K562 (cell line): ENCODE results near the gene ADGRG1. TPM values are rescaled to one million over a fixed set of nuclear protein-coding genes. Genes with fewer than 3 reads are reported as not detected.

Experiments
- ARID2 ChIP-seq: fragments of 450-650 bp; IDR thresholded peaks from 2 replicates; pipeline ENCODE4 v1.6.1; 2017; ENCODE audit warnings: antibody characterized with exemption, mild to moderate bottlenecking
- EWSR1 ChIP-seq: fragments of 450-650 bp; IDR thresholded peaks from 2 replicates; pipeline ENCODE4 v1.6.1; 2018; ENCODE audit warnings: borderline replicate concordance, mild to moderate bottlenecking, low read depth, moderate library complexity; ENCODE audit not compliant: partially characterized antibody
- NCOR1 ChIP-seq: fragments of 450-650 bp; IDR thresholded peaks from 2 replicates; pipeline ENCODE4 v1.6.1; 2016; ENCODE audit warnings: mild to moderate bottlenecking, moderate library complexity
- SIN3A ChIP-seq, 2 experiments: fragments of 150-350 bp in 1 of 2; IDR thresholded peaks; 2 replicates each; pipeline ENCODE4 v1.6.1; 2011 to 2016; ENCODE audit warnings: borderline replicate concordance in 2 of 2, low read depth in 2 of 2, low read length in 2 of 2, mild to moderate bottlenecking in 2 of 2, moderate library complexity in 2 of 2; ENCODE audit not compliant: control insufficient read depth in 1 of 2
- ZC3H4 ChIP-seq: sonication (generic); formaldehyde crosslinking; IDR thresholded peaks from 2 replicates; pipeline ENCODE4 v1.9.0; 2021; ENCODE audit warnings: missing genetic modification reagents, borderline replicate concordance
- ZNF217 ChIP-seq: sonication (generic); formaldehyde crosslinking; IDR thresholded peaks from 2 replicates; pipeline ENCODE4 v1.8.0; 2022; ENCODE audit warnings: mild to moderate bottlenecking, missing genetic modification reagents
- ZNF282 ChIP-seq: sonication (generic); formaldehyde crosslinking; IDR thresholded peaks from 2 replicates; pipeline ENCODE4 v1.8.1; 2023; ENCODE audit warnings: missing genetic modification reagents
- ZNF696 ChIP-seq: fragments of 250-450 bp; sonication (Bioruptor Pico); conservative IDR thresholded peaks from 2 replicates; pipeline ENCODE4 v1.4.0; 2020; ENCODE audit warnings: mild to moderate bottlenecking, moderate library complexity
- polyA plus RNA-seq, 8 experiments: library from polyadenylated mRNA; depleted of rRNA in 4 of 8; stranded (reverse) in 5 of 8; unstranded in 3 of 8; fragments of >200 nt; fragmentation: Nextera tagmentation in 2 of 8; fragmentation: Illumina TruSeq in 1 of 8; extraction: Ambion mirVana in 2 of 8; extraction: Trizol in 1 of 8; gene quantifications; 2 replicates each; pipeline versions ENCODE4 v1.2.1 to v1.2.3, GENCODE V29; 2011 to 2014; ENCODE audit warnings: inconsistent platforms in 1 of 8, missing spikeins in 1 of 8
- total RNA-seq, 7 experiments: library from RNA; depleted of rRNA in 6 of 7; stranded (reverse); fragments of >200 nt in 6 of 7; fragmentation: Illumina TruSeq in 2 of 7; extraction: Trizol in 2 of 7; gene quantifications; 2 replicates each; pipeline versions ENCODE4 v1.2.1 to v1.2.3, GENCODE V29; 2011 to 2021; ENCODE audit warnings: low replicate concordance in 1 of 7
- TF ChIP-seq, protein P1 (sequence below): sonication (generic); formaldehyde crosslinking; IDR thresholded peaks from 2 replicates; pipeline ENCODE4 v1.8.1; 2023; ENCODE audit warnings: mild to moderate bottlenecking, missing genetic modification reagents
- TF ChIP-seq, protein P2 (sequence below): fragments of 200-600 bp; sonication (generic); IDR thresholded peaks from one replicate; pipeline ENCODE4 v1.6.1; 2012; ENCODE audit warnings: mild to moderate bottlenecking, low read depth, low read length, inconsistent platforms
- TF ChIP-seq, protein P3 (sequence below): fragments of 450-650 bp; IDR thresholded peaks from 2 replicates; pipeline ENCODE4 v1.6.1; 2014; ENCODE audit warnings: low read depth, mild to moderate bottlenecking, moderate library complexity, borderline replicate concordance

The ADGRG1 gene
- total and polyA plus RNA-seq, 9 of the 15 experiments (the other 6 are each of a cell fraction or from before 2014, with no cell fraction given), result 0.04 to 0.31 (median 0.16) TPM; not detected in 6

DNA sequence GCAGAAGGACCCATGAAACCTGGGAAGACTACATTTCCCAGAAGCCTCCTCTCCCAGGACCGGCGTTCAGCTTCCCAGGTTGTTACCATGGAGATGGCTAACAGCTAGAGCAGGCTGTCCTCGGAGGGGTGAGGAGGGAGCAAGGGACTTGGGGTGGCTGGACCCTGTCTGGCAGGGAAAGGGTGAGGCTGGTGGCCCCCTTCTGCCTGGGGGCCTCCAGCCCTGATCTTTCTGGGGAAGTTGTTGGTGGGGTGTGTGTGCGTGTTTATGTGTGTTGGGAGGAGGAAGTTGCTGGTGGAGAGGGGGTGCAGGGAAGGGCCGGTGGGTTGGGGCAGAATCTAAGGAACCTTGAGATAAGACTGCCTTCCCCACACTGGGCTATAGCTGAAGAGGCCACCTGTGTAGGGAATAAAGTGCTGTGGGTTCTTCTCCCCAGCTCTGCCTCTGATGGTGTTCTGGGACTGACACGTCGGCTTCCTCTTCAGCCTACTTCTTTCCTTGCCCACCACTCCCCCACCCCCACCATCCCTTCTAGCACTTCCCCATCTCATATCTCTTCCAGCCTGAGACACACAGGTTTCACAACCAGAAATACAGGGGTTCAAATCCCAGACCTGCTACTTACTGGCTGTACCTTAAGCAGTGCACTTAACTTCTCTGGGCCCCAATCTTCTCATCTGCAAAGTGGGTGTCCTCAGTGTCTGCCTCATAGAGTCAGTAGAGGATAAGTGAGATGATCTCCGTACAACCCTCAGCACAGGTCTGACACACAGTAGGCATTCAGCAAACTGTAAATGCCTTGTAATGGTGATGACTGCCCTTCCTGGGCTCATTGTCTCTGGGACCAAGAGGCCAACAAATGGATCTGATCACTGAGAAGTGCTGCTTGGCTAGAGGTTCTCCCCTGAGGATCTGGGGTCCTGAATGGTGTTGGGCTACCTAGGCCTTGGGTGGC, 66.6 kb downstream of the ADGRG1 start, which contains the start of gene DRC7 (continued):
- no peak for TF ChIP-seq ZNF696 (CRISPR knock-in tag)
- TF ChIP-seq ZC3H4 (CRISPR knock-in tag), result no peak
- no peak for TF ChIP-seq NCOR1
- TF ChIP-seq, protein P1, sequence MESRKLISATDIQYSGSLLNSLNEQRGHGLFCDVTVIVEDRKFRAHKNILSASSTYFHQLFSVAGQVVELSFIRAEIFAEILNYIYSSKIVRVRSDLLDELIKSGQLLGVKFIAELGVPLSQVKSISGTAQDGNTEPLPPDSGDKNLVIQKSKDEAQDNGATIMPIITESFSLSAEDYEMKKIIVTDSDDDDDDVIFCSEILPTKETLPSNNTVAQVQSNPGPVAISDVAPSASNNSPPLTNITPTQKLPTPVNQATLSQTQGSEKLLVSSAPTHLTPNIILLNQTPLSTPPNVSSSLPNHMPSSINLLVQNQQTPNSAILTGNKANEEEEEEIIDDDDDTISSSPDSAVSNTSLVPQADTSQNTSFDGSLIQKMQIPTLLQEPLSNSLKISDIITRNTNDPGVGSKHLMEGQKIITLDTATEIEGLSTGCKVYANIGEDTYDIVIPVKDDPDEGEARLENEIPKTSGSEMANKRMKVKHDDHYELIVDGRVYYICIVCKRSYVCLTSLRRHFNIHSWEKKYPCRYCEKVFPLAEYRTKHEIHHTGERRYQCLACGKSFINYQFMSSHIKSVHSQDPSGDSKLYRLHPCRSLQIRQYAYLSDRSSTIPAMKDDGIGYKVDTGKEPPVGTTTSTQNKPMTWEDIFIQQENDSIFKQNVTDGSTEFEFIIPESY (CRISPR knock-in tag), result no peak
- TF ChIP-seq ZNF282 (CRISPR knock-in tag), result no peak
- TF ChIP-seq ARID2, result no peak
- TF ChIP-seq, protein P2, sequence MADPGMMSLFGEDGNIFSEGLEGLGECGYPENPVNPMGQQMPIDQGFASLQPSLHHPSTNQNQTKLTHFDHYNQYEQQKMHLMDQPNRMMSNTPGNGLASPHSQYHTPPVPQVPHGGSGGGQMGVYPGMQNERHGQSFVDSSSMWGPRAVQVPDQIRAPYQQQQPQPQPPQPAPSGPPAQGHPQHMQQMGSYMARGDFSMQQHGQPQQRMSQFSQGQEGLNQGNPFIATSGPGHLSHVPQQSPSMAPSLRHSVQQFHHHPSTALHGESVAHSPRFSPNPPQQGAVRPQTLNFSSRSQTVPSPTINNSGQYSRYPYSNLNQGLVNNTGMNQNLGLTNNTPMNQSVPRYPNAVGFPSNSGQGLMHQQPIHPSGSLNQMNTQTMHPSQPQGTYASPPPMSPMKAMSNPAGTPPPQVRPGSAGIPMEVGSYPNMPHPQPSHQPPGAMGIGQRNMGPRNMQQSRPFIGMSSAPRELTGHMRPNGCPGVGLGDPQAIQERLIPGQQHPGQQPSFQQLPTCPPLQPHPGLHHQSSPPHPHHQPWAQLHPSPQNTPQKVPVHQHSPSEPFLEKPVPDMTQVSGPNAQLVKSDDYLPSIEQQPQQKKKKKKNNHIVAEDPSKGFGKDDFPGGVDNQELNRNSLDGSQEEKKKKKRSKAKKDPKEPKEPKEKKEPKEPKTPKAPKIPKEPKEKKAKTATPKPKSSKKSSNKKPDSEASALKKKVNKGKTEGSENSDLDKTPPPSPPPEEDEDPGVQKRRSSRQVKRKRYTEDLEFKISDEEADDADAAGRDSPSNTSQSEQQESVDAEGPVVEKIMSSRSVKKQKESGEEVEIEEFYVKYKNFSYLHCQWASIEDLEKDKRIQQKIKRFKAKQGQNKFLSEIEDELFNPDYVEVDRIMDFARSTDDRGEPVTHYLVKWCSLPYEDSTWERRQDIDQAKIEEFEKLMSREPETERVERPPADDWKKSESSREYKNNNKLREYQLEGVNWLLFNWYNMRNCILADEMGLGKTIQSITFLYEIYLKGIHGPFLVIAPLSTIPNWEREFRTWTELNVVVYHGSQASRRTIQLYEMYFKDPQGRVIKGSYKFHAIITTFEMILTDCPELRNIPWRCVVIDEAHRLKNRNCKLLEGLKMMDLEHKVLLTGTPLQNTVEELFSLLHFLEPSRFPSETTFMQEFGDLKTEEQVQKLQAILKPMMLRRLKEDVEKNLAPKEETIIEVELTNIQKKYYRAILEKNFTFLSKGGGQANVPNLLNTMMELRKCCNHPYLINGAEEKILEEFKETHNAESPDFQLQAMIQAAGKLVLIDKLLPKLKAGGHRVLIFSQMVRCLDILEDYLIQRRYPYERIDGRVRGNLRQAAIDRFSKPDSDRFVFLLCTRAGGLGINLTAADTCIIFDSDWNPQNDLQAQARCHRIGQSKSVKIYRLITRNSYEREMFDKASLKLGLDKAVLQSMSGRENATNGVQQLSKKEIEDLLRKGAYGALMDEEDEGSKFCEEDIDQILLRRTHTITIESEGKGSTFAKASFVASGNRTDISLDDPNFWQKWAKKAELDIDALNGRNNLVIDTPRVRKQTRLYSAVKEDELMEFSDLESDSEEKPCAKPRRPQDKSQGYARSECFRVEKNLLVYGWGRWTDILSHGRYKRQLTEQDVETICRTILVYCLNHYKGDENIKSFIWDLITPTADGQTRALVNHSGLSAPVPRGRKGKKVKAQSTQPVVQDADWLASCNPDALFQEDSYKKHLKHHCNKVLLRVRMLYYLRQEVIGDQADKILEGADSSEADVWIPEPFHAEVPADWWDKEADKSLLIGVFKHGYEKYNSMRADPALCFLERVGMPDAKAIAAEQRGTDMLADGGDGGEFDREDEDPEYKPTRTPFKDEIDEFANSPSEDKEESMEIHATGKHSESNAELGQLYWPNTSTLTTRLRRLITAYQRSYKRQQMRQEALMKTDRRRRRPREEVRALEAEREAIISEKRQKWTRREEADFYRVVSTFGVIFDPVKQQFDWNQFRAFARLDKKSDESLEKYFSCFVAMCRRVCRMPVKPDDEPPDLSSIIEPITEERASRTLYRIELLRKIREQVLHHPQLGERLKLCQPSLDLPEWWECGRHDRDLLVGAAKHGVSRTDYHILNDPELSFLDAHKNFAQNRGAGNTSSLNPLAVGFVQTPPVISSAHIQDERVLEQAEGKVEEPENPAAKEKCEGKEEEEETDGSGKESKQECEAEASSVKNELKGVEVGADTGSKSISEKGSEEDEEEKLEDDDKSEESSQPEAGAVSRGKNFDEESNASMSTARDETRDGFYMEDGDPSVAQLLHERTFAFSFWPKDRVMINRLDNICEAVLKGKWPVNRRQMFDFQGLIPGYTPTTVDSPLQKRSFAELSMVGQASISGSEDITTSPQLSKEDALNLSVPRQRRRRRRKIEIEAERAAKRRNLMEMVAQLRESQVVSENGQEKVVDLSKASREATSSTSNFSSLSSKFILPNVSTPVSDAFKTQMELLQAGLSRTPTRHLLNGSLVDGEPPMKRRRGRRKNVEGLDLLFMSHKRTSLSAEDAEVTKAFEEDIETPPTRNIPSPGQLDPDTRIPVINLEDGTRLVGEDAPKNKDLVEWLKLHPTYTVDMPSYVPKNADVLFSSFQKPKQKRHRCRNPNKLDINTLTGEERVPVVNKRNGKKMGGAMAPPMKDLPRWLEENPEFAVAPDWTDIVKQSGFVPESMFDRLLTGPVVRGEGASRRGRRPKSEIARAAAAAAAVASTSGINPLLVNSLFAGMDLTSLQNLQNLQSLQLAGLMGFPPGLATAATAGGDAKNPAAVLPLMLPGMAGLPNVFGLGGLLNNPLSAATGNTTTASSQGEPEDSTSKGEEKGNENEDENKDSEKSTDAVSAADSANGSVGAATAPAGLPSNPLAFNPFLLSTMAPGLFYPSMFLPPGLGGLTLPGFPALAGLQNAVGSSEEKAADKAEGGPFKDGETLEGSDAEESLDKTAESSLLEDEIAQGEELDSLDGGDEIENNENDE, result no peak
- TF ChIP-seq SIN3A (IDR thresholded peaks at IDR 0.05; ENCODE audit: borderline replicate concordance in 2 of 2, control insufficient read depth in 1 of 2, low read depth in 2 of 2, low read length in 2 of 2), result no peak
- TF ChIP-seq, protein P3, sequence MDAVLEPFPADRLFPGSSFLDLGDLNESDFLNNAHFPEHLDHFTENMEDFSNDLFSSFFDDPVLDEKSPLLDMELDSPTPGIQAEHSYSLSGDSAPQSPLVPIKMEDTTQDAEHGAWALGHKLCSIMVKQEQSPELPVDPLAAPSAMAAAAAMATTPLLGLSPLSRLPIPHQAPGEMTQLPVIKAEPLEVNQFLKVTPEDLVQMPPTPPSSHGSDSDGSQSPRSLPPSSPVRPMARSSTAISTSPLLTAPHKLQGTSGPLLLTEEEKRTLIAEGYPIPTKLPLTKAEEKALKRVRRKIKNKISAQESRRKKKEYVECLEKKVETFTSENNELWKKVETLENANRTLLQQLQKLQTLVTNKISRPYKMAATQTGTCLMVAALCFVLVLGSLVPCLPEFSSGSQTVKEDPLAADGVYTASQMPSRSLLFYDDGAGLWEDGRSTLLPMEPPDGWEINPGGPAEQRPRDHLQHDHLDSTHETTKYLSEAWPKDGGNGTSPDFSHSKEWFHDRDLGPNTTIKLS, result no peak
- TF ChIP-seq ZNF217 (CRISPR knock-in tag), result no peak
- TF ChIP-seq EWSR1, result no peak
